GM18502 (cell line): ENCODE measurements around the gene KCNIP1.

Experiments
- ATAC-seq: cut with Tn5 transposase; IDR thresholded peaks from one replicate; pipeline ENCODE4 v1.9.1; 2021; ENCODE audit warnings: mild to moderate bottlenecking; ENCODE audit not compliant: unreplicated experiment, poor library complexity

The KCNIP1 gene

DNA sequence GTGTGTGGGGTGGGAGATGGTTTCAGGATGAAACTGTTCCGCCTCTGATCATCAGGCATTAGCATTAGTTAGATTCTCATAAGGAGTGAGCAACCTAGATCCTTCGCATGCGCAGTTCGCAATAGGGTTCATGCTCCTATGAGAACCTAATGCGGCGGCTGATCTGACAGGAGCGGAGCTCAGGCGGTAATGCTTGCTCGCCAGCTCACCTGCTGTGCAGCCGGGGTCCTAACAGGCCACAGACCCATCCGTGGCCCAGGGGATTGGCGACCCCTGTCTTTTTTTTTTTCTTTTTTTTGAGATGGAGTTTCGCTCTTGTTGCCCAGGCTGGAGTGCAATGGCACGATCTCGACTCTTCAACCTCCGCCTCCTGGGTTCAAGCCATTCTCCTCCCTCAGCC lies 119.1 kb downstream of the KCNIP1 start:
- ATAC-seq = no peak

DNA sequence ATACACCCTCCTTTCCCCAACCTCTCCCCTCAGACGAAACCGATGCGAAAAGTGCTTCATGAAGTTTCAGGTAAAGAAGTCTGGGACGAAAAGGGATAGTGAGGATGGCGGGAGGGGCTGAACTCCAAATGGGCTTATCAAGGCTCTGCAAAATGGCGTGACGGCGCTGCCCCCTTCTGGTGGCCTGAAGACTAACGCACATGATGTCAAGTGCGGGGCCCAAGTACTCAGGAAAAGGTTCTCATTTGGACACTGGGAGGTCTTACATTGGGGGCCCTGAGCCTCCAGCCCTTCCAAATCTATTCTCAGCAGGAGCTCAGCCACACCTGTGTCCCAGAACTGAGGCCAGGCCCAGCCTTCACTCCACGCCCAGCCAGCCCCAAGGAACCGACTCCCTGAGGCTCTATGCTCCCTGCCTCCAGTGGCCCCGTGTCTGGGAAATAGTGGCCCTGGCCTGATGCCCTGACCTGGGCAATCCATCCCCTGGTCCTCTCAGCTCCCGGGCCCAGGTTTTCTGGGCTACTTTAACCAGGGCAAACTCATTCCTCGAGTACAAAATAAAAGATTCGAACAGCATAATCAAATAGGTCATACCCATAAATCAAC lies 119.9 kb downstream of the KCNIP1 start:
- no peak for ATAC-seq

GRCh38 chr5:170625221-170626165 lies 121.7 kb downstream of the KCNIP1 start:
- no peak for ATAC-seq

- no peak for ATAC-seq
Measured at GRCh38 chr5:170626507-170627150, 122.8 kb downstream of the KCNIP1 start.

- no peak for ATAC-seq
Measured at GRCh38 chr5:170627271-170627670, 123.5 kb downstream of the KCNIP1 start.

- no peak for ATAC-seq
Measured at GRCh38 chr5:170628028-170628427, 124.2 kb downstream of the KCNIP1 start.

DNA sequence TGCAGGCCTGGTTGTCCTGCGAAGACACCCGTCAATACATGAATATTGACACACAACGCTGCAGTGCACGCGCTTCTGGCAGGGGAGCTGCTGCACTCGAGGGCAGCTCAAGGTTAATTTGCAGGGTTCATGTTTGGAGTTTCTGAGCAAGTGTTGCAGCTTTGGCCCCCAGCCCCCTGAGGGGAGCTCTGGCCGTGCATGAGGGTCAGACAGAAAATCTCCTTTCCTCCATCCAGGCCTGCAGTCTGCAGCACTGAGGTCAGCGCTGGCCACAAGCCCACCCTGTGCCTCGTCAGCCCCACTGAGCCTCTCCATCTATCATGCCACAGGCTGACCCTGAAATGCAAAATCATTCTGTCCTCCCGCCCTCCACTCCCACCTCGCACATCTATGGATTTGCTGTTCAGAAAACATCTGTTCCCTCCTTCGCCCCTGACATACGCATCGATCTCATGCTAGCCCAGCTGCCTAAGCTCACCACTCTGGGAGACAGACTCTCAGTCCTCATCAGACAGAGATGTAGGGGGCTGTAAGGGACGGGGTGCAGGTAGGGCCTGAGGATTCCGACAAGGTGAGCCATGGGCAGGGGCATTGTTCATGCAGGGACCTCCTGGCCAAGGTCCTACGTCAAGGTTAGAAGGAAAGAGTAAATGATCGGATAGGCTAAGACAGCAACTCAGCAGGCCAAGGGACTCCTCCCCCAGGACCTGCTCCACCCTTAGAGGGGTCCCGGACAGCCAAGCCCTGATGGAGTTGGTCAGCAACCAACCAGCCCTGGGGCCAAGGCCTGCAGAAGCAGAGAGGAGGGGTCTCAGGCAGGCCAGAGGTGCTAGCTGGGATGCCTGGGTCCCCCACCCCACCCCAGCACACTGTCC lies 125.1 kb downstream of the KCNIP1 start:
- no peak for ATAC-seq

- no peak for ATAC-seq
Measured at GRCh38 chr5:170629566-170630175, 125.9 kb downstream of the KCNIP1 start.

DNA sequence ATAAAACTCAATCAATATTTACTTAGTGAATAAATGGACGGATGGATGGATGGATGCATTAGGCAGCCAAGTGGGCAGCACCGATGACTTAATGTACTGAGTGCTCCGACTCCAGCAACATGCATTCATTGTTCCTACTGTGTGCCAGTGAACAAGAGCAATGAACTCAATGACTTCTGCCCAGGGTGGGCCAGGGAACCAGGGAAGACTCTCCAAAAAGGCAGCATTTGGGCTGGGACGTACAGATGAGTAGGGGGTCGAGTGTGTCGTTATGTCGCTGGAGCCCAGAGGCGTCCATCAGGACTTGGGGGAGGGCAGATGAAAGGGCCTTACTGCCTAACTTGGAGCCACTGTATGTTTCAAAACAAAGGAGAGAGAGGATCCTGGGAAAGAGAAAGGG lies 126.4 kb downstream of the KCNIP1 start:
- ATAC-seq = no peak

DNA sequence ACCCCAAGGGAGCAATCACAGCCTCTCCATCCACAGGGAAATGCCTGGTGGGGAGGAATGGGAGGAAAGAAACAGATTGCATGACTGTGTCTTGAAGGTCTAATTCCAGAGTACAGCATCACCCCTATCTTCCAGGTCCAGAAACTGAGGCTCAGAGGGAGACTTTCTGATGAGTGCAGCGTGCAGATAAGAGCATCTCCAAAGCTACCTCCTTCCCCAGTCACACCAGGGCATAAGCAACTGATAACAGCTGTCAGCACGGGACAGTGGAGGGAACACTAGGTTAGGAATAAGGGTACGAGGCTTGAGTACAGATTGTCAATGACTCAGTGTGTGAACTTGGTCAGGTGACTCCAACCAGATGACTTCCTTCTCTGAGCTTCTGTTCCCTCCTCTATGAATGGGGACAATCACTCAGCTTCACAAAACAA lies 126.9 kb downstream of the KCNIP1 start:
- no peak for ATAC-seq

GRCh38 chr5:170631466-170632195 lies 127.8 kb downstream of the KCNIP1 start:
- no peak for ATAC-seq

- ATAC-seq = no peak
Measured at GRCh38 chr5:170632266-170632984, 128.6 kb downstream of the KCNIP1 start.

GRCh38 chr5:170632985-170633234 lies 129.1 kb downstream of the KCNIP1 start:
- peak; percentile 55 for ATAC-seq

DNA sequence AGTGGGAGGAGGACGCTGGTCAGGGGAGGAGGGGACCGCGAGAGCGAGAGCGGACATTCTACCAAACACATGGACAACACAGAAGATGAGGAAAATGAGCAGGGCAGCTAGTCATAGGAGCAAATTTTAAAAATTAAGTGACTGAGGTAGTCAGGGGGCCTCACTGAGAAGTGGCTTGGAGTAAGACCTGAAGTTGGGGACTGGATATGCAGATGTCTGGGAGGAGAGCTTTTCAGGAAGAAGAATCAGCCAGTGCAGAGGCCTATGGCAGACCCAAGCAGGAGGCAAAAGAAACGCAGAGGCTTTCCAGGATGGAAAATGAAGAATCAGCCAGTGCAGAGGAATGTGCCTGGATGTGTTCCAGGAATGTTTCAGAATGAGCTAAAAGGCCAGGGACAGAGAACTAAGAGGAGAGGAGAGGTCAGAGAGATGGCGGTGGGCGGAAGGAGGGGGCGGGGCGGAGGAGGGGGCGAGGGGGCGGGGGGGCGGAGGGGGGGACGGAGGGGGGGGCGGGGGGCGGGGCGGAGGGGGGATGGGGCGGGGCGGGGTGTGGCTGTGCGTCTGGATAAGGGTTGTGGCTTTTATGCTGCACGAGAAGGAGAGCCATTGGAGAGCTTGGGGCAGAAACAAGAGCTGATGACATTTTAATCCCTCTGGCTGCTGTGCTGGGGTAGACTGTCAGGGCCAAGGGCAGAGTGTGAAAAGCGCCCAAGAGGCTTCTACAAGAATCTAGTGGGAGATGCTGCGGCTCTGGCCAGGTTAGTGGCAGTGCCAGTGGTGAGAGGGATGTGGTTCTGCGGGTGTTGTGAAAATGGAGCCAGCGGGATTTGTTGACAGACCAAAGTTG lies 129.6 kb downstream of the KCNIP1 start:
- ATAC-seq = peak; percentile 15

DNA sequence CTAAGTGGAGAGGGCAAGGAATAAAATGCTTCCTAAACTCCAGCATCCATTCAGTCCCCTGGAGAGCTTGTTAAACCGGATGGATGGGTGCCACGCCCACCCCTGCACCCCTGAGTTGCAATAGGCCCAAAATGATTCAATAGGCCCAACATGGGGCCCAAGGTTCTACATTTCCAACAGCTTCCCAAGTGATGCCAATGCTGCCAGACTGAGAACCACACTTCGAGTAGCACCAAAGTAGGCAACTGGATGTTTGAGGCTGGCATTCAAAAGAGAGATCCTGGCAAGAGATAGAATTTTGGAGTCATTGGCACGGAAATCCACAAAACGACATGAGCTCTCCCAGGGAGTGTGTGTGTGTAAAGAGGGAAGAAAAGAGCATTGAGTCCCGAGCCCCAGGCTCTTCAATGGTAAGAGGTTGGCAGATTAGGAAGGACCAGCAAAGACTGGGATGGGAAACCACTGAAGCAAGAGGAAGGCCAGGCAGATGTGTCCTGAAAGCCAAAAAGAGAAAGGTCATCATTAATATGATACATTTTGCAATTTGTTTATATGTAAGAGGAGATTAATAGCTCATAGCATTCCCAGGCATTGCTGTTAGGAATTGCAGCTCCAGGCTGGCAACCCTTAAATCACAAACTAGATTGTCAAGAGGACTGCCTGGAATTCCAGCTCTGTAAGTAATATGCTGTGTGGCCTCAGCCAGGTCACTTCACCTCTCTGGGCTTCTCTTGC lies 130.6 kb downstream of the KCNIP1 start:
- no peak for ATAC-seq

GRCh38 chr5:170635706-170636105 lies 131.9 kb downstream of the KCNIP1 start:
- ATAC-seq = no peak

- no peak for ATAC-seq
Measured at GRCh38 chr5:170636206-170636605, 132.4 kb downstream of the KCNIP1 start.
